ENCODE measurements around the gene ENKD1. TPM values are rescaled to one million over a fixed set of nuclear protein-coding genes. Genes with fewer than 3 reads are reported as not detected.

The ENKD1 gene
- total RNA-seq, 2 donors from 2014 or later: 20.6 to 29.1 TPM

DNA sequence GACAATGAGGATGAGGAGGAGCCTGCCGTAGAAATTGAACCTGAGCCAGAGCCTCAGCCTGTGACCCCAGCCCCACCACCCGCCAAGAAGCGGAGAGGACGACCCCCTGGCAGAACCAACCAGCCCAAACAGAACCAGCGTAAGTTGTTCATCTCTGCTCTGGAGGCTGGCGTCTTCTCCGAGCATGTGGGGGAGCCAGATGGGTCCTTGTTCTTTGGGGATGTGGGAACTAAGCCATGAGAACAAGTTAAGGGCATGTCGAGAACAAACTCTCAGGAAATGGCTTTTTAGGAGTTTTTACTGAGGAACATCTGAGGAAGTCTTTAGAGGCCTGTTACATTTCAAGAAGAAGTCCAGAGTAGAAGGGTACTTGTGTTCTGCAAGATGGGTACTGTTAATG lies 29.8 kb downstream of the ENKD1 start:
- H3K4me1 ChIP-seq (replicated peaks): peaks cover 3% of the 10 kb centered on the region
- H3K9me3 ChIP-seq: no peaks in the 10 kb centered on the region
- TF ChIP-seq POLR2AphosphoS5 (IDR thresholded peaks at IDR 0.05): no peak
- TF ChIP-seq, protein P1, sequence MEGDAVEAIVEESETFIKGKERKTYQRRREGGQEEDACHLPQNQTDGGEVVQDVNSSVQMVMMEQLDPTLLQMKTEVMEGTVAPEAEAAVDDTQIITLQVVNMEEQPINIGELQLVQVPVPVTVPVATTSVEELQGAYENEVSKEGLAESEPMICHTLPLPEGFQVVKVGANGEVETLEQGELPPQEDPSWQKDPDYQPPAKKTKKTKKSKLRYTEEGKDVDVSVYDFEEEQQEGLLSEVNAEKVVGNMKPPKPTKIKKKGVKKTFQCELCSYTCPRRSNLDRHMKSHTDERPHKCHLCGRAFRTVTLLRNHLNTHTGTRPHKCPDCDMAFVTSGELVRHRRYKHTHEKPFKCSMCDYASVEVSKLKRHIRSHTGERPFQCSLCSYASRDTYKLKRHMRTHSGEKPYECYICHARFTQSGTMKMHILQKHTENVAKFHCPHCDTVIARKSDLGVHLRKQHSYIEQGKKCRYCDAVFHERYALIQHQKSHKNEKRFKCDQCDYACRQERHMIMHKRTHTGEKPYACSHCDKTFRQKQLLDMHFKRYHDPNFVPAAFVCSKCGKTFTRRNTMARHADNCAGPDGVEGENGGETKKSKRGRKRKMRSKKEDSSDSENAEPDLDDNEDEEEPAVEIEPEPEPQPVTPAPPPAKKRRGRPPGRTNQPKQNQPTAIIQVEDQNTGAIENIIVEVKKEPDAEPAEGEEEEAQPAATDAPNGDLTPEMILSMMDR (IDR thresholded peaks at IDR 0.05): no peak
- no peak for TF ChIP-seq POLR2A (IDR thresholded peaks at IDR 0.05)
- intact Hi-C loops (cut with DNase I): no loop called here
- H3K36me3 ChIP-seq: peaks cover 0 to 3% of the 10 kb centered on the region in 2 donors
- H3K4me3 ChIP-seq: no peak overlapping the region
- no peak overlapping the region for H3K27ac ChIP-seq
- WGBS: 78% methylated on average over 8 of the region's 8 CpGs
- DNase-seq (ENCODE audit: low spot score): no peak
- H3K27me3 ChIP-seq (replicated peaks; ENCODE audit: insufficient read depth): no peaks in the 10 kb centered on the region

DNA sequence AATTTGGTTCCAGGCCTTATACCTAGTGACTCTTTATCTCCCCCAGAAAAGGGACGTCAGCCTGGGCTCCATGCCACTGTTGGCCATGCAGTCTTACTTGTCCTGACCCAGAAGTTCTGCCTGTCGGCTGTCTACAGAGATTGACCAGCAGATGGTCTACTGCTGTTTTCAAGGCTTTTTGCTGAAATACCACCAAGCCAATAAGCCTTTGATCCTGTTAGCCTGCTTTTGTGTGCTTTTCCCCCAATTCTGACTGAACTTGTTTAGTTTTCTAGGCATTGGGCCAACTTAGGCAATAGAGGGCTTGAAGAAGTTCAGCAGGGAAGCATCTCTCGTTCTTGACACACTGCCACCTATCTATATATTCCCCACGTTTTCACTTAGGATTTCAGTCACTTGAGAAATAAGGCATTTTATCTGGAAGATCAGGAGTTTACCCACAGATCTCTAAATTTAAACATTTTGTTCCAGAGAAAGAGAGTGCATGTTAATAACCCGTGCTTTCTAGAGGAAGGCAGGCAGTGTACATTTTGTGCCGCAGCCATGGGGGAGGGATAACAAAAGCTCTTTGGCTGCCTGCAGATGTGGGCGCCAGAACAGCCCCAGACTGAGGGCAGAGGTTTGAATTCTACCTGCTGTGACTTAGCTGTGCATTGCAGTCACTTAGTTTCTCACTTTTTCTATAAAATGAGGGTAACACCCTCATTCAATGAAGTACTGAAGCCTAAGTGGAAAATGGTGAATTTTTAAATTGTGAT lies 34.0 kb downstream of the ENKD1 start:
- Histone ChIP-seq H3K36me3 (peaks cover 0 to 11% of the 10 kb centered on the region in 2 donors), H3K4me1 (replicated peaks) (peaks cover 3% of the 10 kb centered on the region), H3K27ac (no peak overlapping the region), H3K27me3 (replicated peaks; ENCODE audit: insufficient read depth) (no peaks in the 10 kb centered on the region), H3K4me3 (no peak overlapping the region), H3K9me3 (no peaks in the 10 kb centered on the region)
- no peak for DNase-seq (ENCODE audit: low spot score)
- 25% methylated on average over 7 of the region's 7 CpGs for WGBS
- TF ChIP-seq POLR2AphosphoS5 (IDR thresholded peaks at IDR 0.05) (no peak), POLR2A (IDR thresholded peaks at IDR 0.05) (no peak)
- TF ChIP-seq, protein P1 (IDR thresholded peaks at IDR 0.05): no peak
- intact Hi-C loops (cut with DNase I): no loop called here

DNA sequence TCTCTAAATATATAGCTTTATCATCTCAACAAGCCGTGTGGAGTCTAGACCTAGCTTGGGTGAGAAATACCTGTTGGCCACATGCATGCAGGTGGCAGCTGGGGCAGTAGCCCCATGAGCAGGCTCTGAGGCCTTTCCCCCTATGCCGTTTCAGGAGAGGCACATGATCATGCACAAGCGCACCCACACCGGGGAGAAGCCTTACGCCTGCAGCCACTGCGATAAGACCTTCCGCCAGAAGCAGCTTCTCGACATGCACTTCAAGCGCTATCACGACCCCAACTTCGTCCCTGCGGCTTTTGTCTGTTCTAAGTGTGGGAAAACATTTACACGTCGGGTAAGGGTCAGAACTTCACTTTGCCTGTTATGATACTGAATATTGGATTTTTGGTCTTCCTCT lies 38.3 kb downstream of the ENKD1 start:
- H3K36me3 ChIP-seq: peaks cover 0 to 17% of the 10 kb centered on the region in 2 donors
- WGBS: 93% methylated on average over 14 of the region's 14 CpGs
- no peak for TF ChIP-seq POLR2A (IDR thresholded peaks at IDR 0.05)
- TF ChIP-seq POLR2AphosphoS5 (IDR thresholded peaks at IDR 0.05): no peak
- TF ChIP-seq, protein P1 (IDR thresholded peaks at IDR 0.05): no peak

DNA sequence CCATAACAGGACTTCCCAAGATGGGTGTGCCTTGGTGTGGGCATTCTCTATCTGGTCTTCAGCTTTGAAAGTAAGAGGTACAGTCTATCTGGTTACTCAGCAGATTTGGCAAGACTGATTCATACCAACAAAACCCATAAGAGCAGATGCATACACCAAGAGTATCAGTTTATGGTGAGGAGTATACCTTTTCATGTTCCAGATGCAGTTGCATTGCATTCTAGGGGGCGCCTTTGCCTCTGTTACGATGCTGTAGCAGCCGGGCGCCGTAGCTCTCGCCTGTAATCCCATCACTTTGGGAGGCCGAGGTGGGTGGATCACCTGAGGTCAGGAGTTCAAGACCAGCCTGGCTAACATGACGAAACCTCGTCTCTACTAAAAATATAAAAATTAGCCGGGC lies 52.7 kb downstream of the ENKD1 start:
- no peak for DNase-seq (ENCODE audit: low spot score)
- intact Hi-C loops (cut with DNase I): no loop called here
- WGBS: 90% methylated on average over 10 of the region's 10 CpGs
- no peaks in the 10 kb centered on the region for H3K4me1 ChIP-seq (replicated peaks)
- H3K9me3 ChIP-seq: no peaks in the 10 kb centered on the region
- TF ChIP-seq POLR2A (IDR thresholded peaks at IDR 0.05) (no peak), POLR2AphosphoS5 (IDR thresholded peaks at IDR 0.05) (no peak)
- TF ChIP-seq, protein P1 (IDR thresholded peaks at IDR 0.05): no peak
- H3K36me3 ChIP-seq: no peaks in the 10 kb centered on the region
- no peaks in the 10 kb centered on the region for H3K27me3 ChIP-seq (replicated peaks; ENCODE audit: insufficient read depth)
- H3K4me3 ChIP-seq: no peak overlapping the region
- H3K27ac ChIP-seq: no peak overlapping the region

More for the DNA sequence above, 38.3 kb downstream of the ENKD1 start:
- Histone ChIP-seq H3K4me1 (replicated peaks) (peaks cover 3% of the 10 kb centered on the region), H3K27me3 (replicated peaks; ENCODE audit: insufficient read depth) (no peaks in the 10 kb centered on the region), H3K9me3 (no peaks in the 10 kb centered on the region), H3K4me3 (no peak overlapping the region), H3K27ac (no peak overlapping the region)
- no peak for DNase-seq (ENCODE audit: low spot score)
- intact Hi-C loops (cut with DNase I): no loop called here

Other genes starting within 250 kb of the ENKD1 start
- gene HSD11B2, start 235.6 kb downstream of the ENKD1 start, total RNA-seq: 10 to 100 TPM; 11.4 to 35.6 TPM
- 100 to 1,000 TPM in 1 of 2 donors, 10 to 100 TPM in 1; 98.3 to 138 TPM for gene ATP6V0D1, start 185.6 kb downstream of the ENKD1 start, total RNA-seq
- gene AGRP, start 183.2 kb downstream of the ENKD1 start, total RNA-seq: 1 to 10 TPM in 1 of 2 donors, not detected in 1; 1.5 TPM
- gene RIPOR1, start 137.9 kb downstream of the ENKD1 start, total RNA-seq: 100 to 1,000 TPM in 1 of 2 donors, 10 to 100 TPM in 1; 32.5 to 121 TPM
- 10 to 100 TPM; 39.9 to 48.9 TPM for gene CTCF, start 104.2 kb downstream of the ENKD1 start, total RNA-seq
- 1 to 10 TPM; 4.8 to 5.1 TPM for gene CARMIL2, start 21.6 kb downstream of the ENKD1 start, total RNA-seq
- gene ACD, start 6.5 kb downstream of the ENKD1 start, total RNA-seq: 10 to 100 TPM; 17.1 to 45.4 TPM
- gene PARD6A, start 5.8 kb downstream of the ENKD1 start, total RNA-seq: 10 to 100 TPM in 1 of 2 donors, 1 to 10 TPM in 1; 3.4 to 13.7 TPM
- 10 to 100 TPM in 1 of 2 donors, 1 to 10 TPM in 1; 10.0 to 18.3 TPM for gene C16orf86, start 64 bp upstream of the ENKD1 start, total RNA-seq
- 10 to 100 TPM; 16.0 to 27.4 TPM for gene GFOD2, start 52.6 kb upstream of the ENKD1 start, total RNA-seq
- 10 to 100 TPM; 11.1 to 22.8 TPM for gene RANBP10, start 139.8 kb upstream of the ENKD1 start, total RNA-seq
- 1 to 10 TPM; 2.1 to 8.0 TPM for gene TSNAXIP1, start 140.1 kb upstream of the ENKD1 start, total RNA-seq
- gene THAP11, start 175.6 kb upstream of the ENKD1 start, total RNA-seq: 10 to 100 TPM; 60.2 to 78.6 TPM
- gene NUTF2, start 180.2 kb upstream of the ENKD1 start, total RNA-seq: 100 to 1,000 TPM in 1 of 2 donors, 10 to 100 TPM in 1; 61.5 to 234 TPM
- gene CENPT, start 180.9 kb upstream of the ENKD1 start, total RNA-seq: 10 to 100 TPM; 28.1 to 69.2 TPM
- gene EDC4, start 206.3 kb upstream of the ENKD1 start, total RNA-seq: 10 to 100 TPM; 47.3 to 76.5 TPM
- gene NRN1L, start 218.1 kb upstream of the ENKD1 start, total RNA-seq: 1 to 10 TPM; 4.0 to 4.4 TPM
- gene PSKH1, start 226.5 kb upstream of the ENKD1 start, total RNA-seq: 10 to 100 TPM; 16.7 to 53.2 TPM

All from prostate gland (tissue), 2 donors.